Testis (tissue), 3 donors: ENCODE results near the gene PLVAP. TPM values are rescaled to one million over a fixed set of nuclear protein-coding genes. Genes with fewer than 3 reads are reported as not detected.

Experiments used
- DNase-seq: peaks from one replicate; pipeline ENCODE4 v3.0.0-alpha.2; 2019
- H3K27ac ChIP-seq, 2 donors: fragments of 200-600 bp; sonication (generic); one replicate each; pipeline ENCODE4 v1.5.1; 2019
- H3K27me3 ChIP-seq: fragments of 200-600 bp; sonication (generic); one replicate; pipeline ENCODE4 v1.5.1; 2019
- H3K36me3 ChIP-seq: fragments of 200-600 bp; sonication (generic); one replicate; pipeline ENCODE4 v1.5.1; 2017; ENCODE audit warnings: low read depth; ENCODE audit errors: missing control alignments
- H3K4me1 ChIP-seq: fragments of 200-600 bp; sonication (generic); one replicate; pipeline ENCODE4 v1.5.1; 2019
- H3K4me3 ChIP-seq, 2 donors: fragments of 200-600 bp; sonication (generic); one replicate each; pipeline ENCODE4 v1.5.1; 2017 to 2019
- H3K9me3 ChIP-seq: fragments of 200-600 bp; sonication (generic); one replicate; pipeline ENCODE4 v1.5.1; 2017
- CTCF ChIP-seq, 3 experiments: fragments of 450-650 bp in 2 of 3; fragments of 200-600 bp in 1 of 3; sonication (generic) in 1 of 3; IDR thresholded peaks; one replicate each; pipeline ENCODE4 v1.5.1; 2016 to 2019; ENCODE audit warnings: antibody characterized with exemption in 3 of 3, mild to moderate bottlenecking in 2 of 3, moderate library complexity in 1 of 3
- POLR2A ChIP-seq: fragments of 450-650 bp; IDR thresholded peaks from one replicate; pipeline ENCODE4 v1.6.1; 2017; ENCODE audit warnings: antibody characterized with exemption, mild to moderate bottlenecking, moderate library complexity
- WGBS, 2 donors: methylation state at CpG; one replicate each; pipeline ENCODE4 v1.1.5; 2018; 5-methylcytosine and 5-hydroxymethylcytosine counted together
- intact Hi-C: fragments of 100-400 bp; cut with DNase I; formaldehyde crosslinking; loops from one replicate; pipeline ENCODE4 v1.15.1; 2023; ENCODE audit warnings: low total_unique reads
- polyA plus RNA-seq: library from polyadenylated mRNA; stranded (reverse); fragments of 350-450 nt; fragmentation: Illumina TruSeq; extraction: RNeasy Lipid Tissue Mini Kit (QIAGEN cat#74804); gene quantifications from one replicate; pipeline ENCODE4 v1.2.3, GENCODE V29; 2014; ENCODE audit warnings: low read depth, low replicate concordance; ENCODE audit not compliant: insufficient read depth
- total RNA-seq, 2 donors: library from RNA; depleted of rRNA; stranded (reverse); fragments of >200 nt; gene quantifications; one replicate each; pipeline ENCODE4 v1.2.3, GENCODE V29; 2016

Gene PLVAP
- total and polyA plus RNA-seq, 3 donors from 2014 or later = 3.4 to 20.5 (median 4.4) TPM

- no peaks in the 10 kb centered on the region for H3K27me3 ChIP-seq
- 66 to 70% methylated on average over 10 of the region's 10 CpGs for WGBS, 2 donors
- H3K9me3 ChIP-seq = no peaks in the 10 kb centered on the region
- no peaks in the 10 kb centered on the region for H3K36me3 ChIP-seq
- peaks cover 8% of the 10 kb centered on the region for H3K4me1 ChIP-seq
- no peak for TF ChIP-seq POLR2A
- H3K4me3 ChIP-seq = peak overlapping the region; percentile 56 to 66
- H3K27ac ChIP-seq = peak overlapping the region; percentile 85 to 94
- intact Hi-C loops = no loop called here
- DNase-seq = no peak
These were observed 29.1 kb upstream of the PLVAP start for GRCh38 chr19:17406046-17406886.

GRCh38 chr19:17405250-17406045 is 28.3 kb upstream of the PLVAP start, which contains the start of gene BST2:
TSS of gene BST2 (minus strand) at chr19:17405630. CDS start at chr19:17405575, 55 bp downstream.
- no peaks in the 10 kb centered on the region for H3K36me3 ChIP-seq
- peaks cover 8% of the 10 kb centered on the region for H3K4me1 ChIP-seq
- no peaks in the 10 kb centered on the region for H3K27me3 ChIP-seq
- WGBS, 2 donors = 52 to 53% methylated on average over 3 to 15 of the region's 18 CpGs
- intact Hi-C loops = no loop called here
- TF ChIP-seq POLR2A (peak; percentile 51), CTCF (IDR thresholded peaks at IDR 0.05) (no peak)
- no peaks in the 10 kb centered on the region for H3K9me3 ChIP-seq
- peak within 1 kb of the TSS; percentile 85 to 94 for H3K27ac ChIP-seq
- peak; percentile 76 for DNase-seq
- H3K4me3 ChIP-seq = peak within 1 kb of the TSS; percentile 56 to 66

GRCh38 chr19:17404621-17405249 is 27.6 kb upstream of the PLVAP start:
- Histone ChIP-seq H3K4me1 (peaks cover 8% of the 10 kb centered on the region), H3K4me3 (peak overlapping the region; percentile 56 to 66), H3K27me3 (no peaks in the 10 kb centered on the region), H3K27ac (peak overlapping the region; percentile 85 to 94), H3K36me3 (no peaks in the 10 kb centered on the region), H3K9me3 (no peaks in the 10 kb centered on the region)
- no peak for TF ChIP-seq CTCF (IDR thresholded peaks at IDR 0.05)
- no peak for TF ChIP-seq POLR2A
- 51 to 53% methylated on average over 7 of the region's 7 CpGs for WGBS, 2 donors
- intact Hi-C loops = no loop called here
- no peak for DNase-seq

GRCh38 chr19:17404015-17404414 is 26.9 kb upstream of the PLVAP start:
- no peak for DNase-seq
- Histone ChIP-seq H3K9me3 (no peaks in the 10 kb centered on the region), H3K4me1 (peaks cover 8% of the 10 kb centered on the region), H3K4me3 (peak overlapping the region; percentile 56 to 66), H3K36me3 (no peaks in the 10 kb centered on the region), H3K27ac (peak overlapping the region; percentile 85 to 94), H3K27me3 (no peaks in the 10 kb centered on the region)
- 57% methylated on average over 2 to 6 of the region's 6 CpGs for WGBS, 2 donors
- TF ChIP-seq POLR2A (no peak), CTCF (IDR thresholded peaks at IDR 0.05) (no peak)
- intact Hi-C loops = no loop called here
